ENCODE measurements around the gene HSPA12B. TPM values are rescaled to one million over a fixed set of nuclear protein-coding genes. Genes with fewer than 3 reads are reported as not detected.

The HSPA12B gene
- total and polyA plus RNA-seq, 2 of the 8 experiments (the other 6 are each of a cell fraction or from before 2014, with no cell fraction given): 2.2 to 4.3 TPM

- no peak overlapping the region for H3K9ac ChIP-seq (replicated peaks in 1 of 4; ENCODE audit: extremely low read depth in 1 of 4, low read depth in 3 of 4, low read length in 3 of 4)
Measured at GRCh38 chr20:3784216-3784853, 51.9 kb downstream of the HSPA12B start.

More at GRCh38 chr20:3784216-3784853, 51.9 kb downstream of the HSPA12B start:
- no peak overlapping the region for H2AK5ac ChIP-seq (ENCODE audit: low read depth, low read length)
- H4K8ac ChIP-seq (ENCODE audit: extremely low read depth, insufficient read depth, low read length): no peak overlapping the region; the same call in 1 of the 2 replicates
- no peak overlapping the region for H2BK120ac ChIP-seq (replicated peaks; ENCODE audit: low read depth, low read length)
- H3K4me2 ChIP-seq (ENCODE audit: insufficient read depth in 1 of 2, low read depth in 2 of 2, low read length in 2 of 2): no peak overlapping the region; a peak in 1 of 4 replicates
- H3K79me1 ChIP-seq (ENCODE audit: low read depth, low read length): peaks cover 11% of the 10 kb centered on the region
- no peak overlapping the region for H3K18ac ChIP-seq (ENCODE audit: extremely low read depth, low read length)
- H3K23ac ChIP-seq (ENCODE audit: insufficient read length): no peak overlapping the region
- H3K56ac ChIP-seq (replicated peaks; ENCODE audit: insufficient read length, low read depth, low read length): no peak overlapping the region
- H3K4me3 ChIP-seq (ENCODE audit: extremely low read depth in 1 of 4, insufficient read depth in 2 of 4, low read depth in 3 of 4, low read length in 4 of 4): no peak overlapping the region
- CTCF ChIA-PET (ENCODE audit: partially characterized antibody): interaction anchor here (1.3 to 9.5 kb wide), 4 partner anchors 33 to 300 kb away, joined by 3 to 128 read pairs (median 17); partner anchors contain the start of gene AP5S1
- WGBS, 2 experiments (ENCODE audit: extremely low coverage in 1 of 2, insufficient coverage in 1 of 2, insufficient read length in 1 of 2, insufficient replicate concordance in 2 of 2, low coverage in 1 of 2, low lambda C conversion rate in 2 of 2, missing lambda C conversion rate in 1 of 2): 87% methylated on average over 12 of the region's 17 CpGs; no CpG with 5 or more reads in 1 of the 2 experiments
- no peak overlapping the region for H4K5ac ChIP-seq (ENCODE audit: insufficient read length, low read depth, low read length)
- no peak for FAIRE-seq
- H4K20me1 ChIP-seq (replicated peaks in 1 of 2; ENCODE audit: control insufficient read depth in 1 of 2, insufficient read depth in 2 of 2, low read length in 2 of 2): peaks cover 7 to 11% of the 10 kb centered on the region in 2 experiments
- no peak overlapping the region; the same call in 1 of the 2 replicates for H2BK5ac ChIP-seq (ENCODE audit: low read depth, low read length)
- peaks cover 0 to 10% of the 10 kb centered on the region in 2 experiments; a peak in 1 of 4 replicates for H3K79me2 ChIP-seq (ENCODE audit: control insufficient read depth in 1 of 2, insufficient read depth in 2 of 2, low read length in 2 of 2)
- H2AFZ ChIP-seq (ENCODE audit: low read length): no peak overlapping the region
- H3K36me3 ChIP-seq (ENCODE audit: control insufficient read depth in 2 of 4, insufficient read depth in 4 of 4, low read length in 3 of 4): peaks cover 0 to 5% (median 0%) of the 10 kb centered on the region in 4 experiments; a peak in 2 of 8 replicates
- H3K23me2 ChIP-seq (ENCODE audit: low read depth, low read length): peaks cover 6% of the 10 kb centered on the region; the same call in 1 of the 2 replicates
- no peak for DNase-seq (ENCODE audit: low read depth in 1 of 2, low spot score in 2 of 2)
- no peak overlapping the region for H4K91ac ChIP-seq (replicated peaks; ENCODE audit: insufficient read length, low read length)
- H3K4ac ChIP-seq (replicated peaks; ENCODE audit: insufficient read length, low read depth, low read length): no peak overlapping the region
- H3K14ac ChIP-seq (ENCODE audit: insufficient read length): no peak overlapping the region
- peak overlapping the region; percentile 60; the same call in 1 of the 2 replicates for H2BK12ac ChIP-seq (ENCODE audit: low read depth, low read length)
- no peaks in the 10 kb centered on the region for H3K9me3 ChIP-seq (ENCODE audit: insufficient read depth in 2 of 2, low read depth in 1 of 2, low read length in 1 of 2)
- no peak overlapping the region for H2BK15ac ChIP-seq (ENCODE audit: low read length)
- TF ChIP-seq GABPA (IDR thresholded peaks at IDR 0.05; ENCODE audit: borderline replicate concordance, insufficient read depth, low read length): no peak
- no peak for TF ChIP-seq SIX5 (IDR thresholded peaks at IDR 0.05; ENCODE audit: low read depth, low read length)
- no peak for TF ChIP-seq RNF2 (IDR thresholded peaks at IDR 0.05; ENCODE audit: borderline replicate concordance, low read depth, low read length, missing control alignments, poor library complexity, severe bottlenecking)
- no peak for TF ChIP-seq BACH1 (IDR thresholded peaks at IDR 0.05; ENCODE audit: low read length)
- TF ChIP-seq KDM1A (IDR thresholded peaks at IDR 0.05; ENCODE audit: borderline replicate concordance, low read length): no peak
- POLR2A ChIA-PET (ENCODE audit: partially characterized antibody): interaction anchor here (0.9 to 3.9 kb wide), 7 partner anchors 15 to 144 kb away, joined by 3 to 20 read pairs (median 3); partner anchors contain the start of genes ADISSP and AP5S1
- peaks cover 0 to 9% (median 5%) of the 10 kb centered on the region in 4 experiments; a peak in 5 of 7 replicates for H3K27me3 ChIP-seq (replicated peaks in 1 of 4; ENCODE audit: control insufficient read depth in 3 of 4, extremely low read depth in 1 of 4, insufficient read depth in 3 of 4, low read length in 3 of 4)
- H3K27ac ChIP-seq (ENCODE audit: low read depth, low read length): no peak overlapping the region
- no peak overlapping the region for H2BK20ac ChIP-seq (ENCODE audit: low read length)
- peaks cover 0 to 16% (median 6%) of the 10 kb centered on the region in 4 experiments; a peak in 6 of 7 replicates for H3K4me1 ChIP-seq (replicated peaks in 1 of 4; ENCODE audit: control insufficient read depth in 3 of 4, insufficient read depth in 4 of 4, low read length in 3 of 4)

All from H1 (cell line).